CD14-positive monocyte (primary cell): Measurements from ENCODE around the gene PBOV1. TPM values are rescaled to one million over a fixed set of nuclear protein-coding genes. Genes with fewer than 3 reads are reported as not detected.

Experiments used
- DNase-seq, 3 donors: peaks; one replicate each; pipeline ENCODE4 v3.0.0-alpha.2; 2011 to 2022
- H2AFZ ChIP-seq: 2 replicates; pipeline ENCODE4 v1.6.0; 2012; ENCODE audit warnings: mild to moderate bottlenecking, low read depth, low read length, inconsistent platforms; ENCODE audit not compliant: insufficient read depth, poor library complexity, severe bottlenecking
- H3K27ac ChIP-seq, 2 donors: 1 replicate in 1 of 2; 2 replicates in 1 of 2; pipeline ENCODE4 v1.5.1; 2012 to 2013; ENCODE audit warnings: low read length in 2 of 2, control low read depth in 1 of 2, inconsistent platforms in 1 of 2, low read depth in 1 of 2, mild to moderate bottlenecking in 1 of 2
- H3K27me3 ChIP-seq, 2 donors: one replicate each; pipeline versions ENCODE4 v1.6.0 to v1.6.1; 2011 to 2013; ENCODE audit warnings: low read length in 2 of 2; ENCODE audit not compliant: control insufficient read depth in 2 of 2, insufficient read depth in 2 of 2
- H3K36me3 ChIP-seq, 2 donors: replicated peaks in 1 of 2; 1 replicate in 1 of 2; 2 replicates in 1 of 2; pipeline versions ENCODE4 v1.5.1 to v1.6.1; 2012 to 2013; ENCODE audit warnings: low read length in 2 of 2, control low read depth in 1 of 2, inconsistent platforms in 1 of 2, mild to moderate bottlenecking in 1 of 2; ENCODE audit not compliant: insufficient read depth in 2 of 2, control insufficient read depth in 1 of 2
- H3K4me1 ChIP-seq, 2 donors: 1 replicate in 1 of 2; 2 replicates in 1 of 2; pipeline versions ENCODE4 v1.5.1 to v1.6.1; 2012 to 2013; ENCODE audit warnings: low read length in 2 of 2, control low read depth in 1 of 2, inconsistent platforms in 1 of 2, mild to moderate bottlenecking in 1 of 2, moderate library complexity in 1 of 2; ENCODE audit not compliant: insufficient read depth in 2 of 2, control insufficient read depth in 1 of 2
- H3K4me2 ChIP-seq: replicated peaks from 2 replicates; pipeline ENCODE3; 2012; ENCODE audit warnings: low read length, moderate library complexity, mild to moderate bottlenecking; ENCODE audit not compliant: poor library complexity, severe bottlenecking; ENCODE audit errors: extremely low read depth
- H3K4me3 ChIP-seq, 3 experiments: fragments of 200-600 bp in 1 of 3; sonication (generic) in 1 of 3; replicated peaks in 1 of 3; 1 replicate in 2 of 3; 2 replicates in 1 of 3; pipeline ENCODE4 v1.5.1; 2011 to 2013; ENCODE audit warnings: low read length in 3 of 3, mild to moderate bottlenecking in 3 of 3, control low read depth in 2 of 3, low read depth in 2 of 3, inconsistent platforms in 1 of 3, moderate library complexity in 1 of 3
- H3K79me2 ChIP-seq: 2 replicates; pipeline ENCODE4 v1.6.0; 2012; ENCODE audit warnings: mild to moderate bottlenecking, control low read depth, inconsistent platforms, low read length, moderate library complexity; ENCODE audit not compliant: insufficient read depth
- H3K9ac ChIP-seq: 2 replicates; pipeline ENCODE4 v1.6.0; 2017; ENCODE audit warnings: low read length, mild to moderate bottlenecking; ENCODE audit not compliant: insufficient read depth, poor library complexity, severe bottlenecking
- H3K9me3 ChIP-seq, 2 donors: replicated peaks in 1 of 2; 1 replicate in 1 of 2; 2 replicates in 1 of 2; pipeline versions ENCODE4 v1.5.1 to v1.6.1; 2012 to 2013; ENCODE audit warnings: low read length in 2 of 2, control low read depth in 1 of 2; ENCODE audit not compliant: control insufficient read depth in 1 of 2, insufficient read depth in 1 of 2
- H4K20me1 ChIP-seq: 2 replicates; pipeline ENCODE4 v1.6.0; 2012; ENCODE audit warnings: mild to moderate bottlenecking, low read length, control low read depth, moderate library complexity; ENCODE audit not compliant: insufficient read depth
- H3K27ac Mint-ChIP-seq, 7 donors: one replicate each; pipeline ENCODE4 v1.8.0; 2020; ENCODE audit warnings: mild to moderate bottlenecking in 7 of 7, mixed read lengths in 7 of 7, moderate library complexity in 6 of 7, inconsistent platforms in 2 of 7
- H3K27me3 Mint-ChIP-seq, 3 donors: one replicate each; pipeline ENCODE4 v1.8.0; 2021 to 2022; ENCODE audit warnings: low read depth in 3 of 3, mild to moderate bottlenecking in 3 of 3, mixed read lengths in 3 of 3, moderate library complexity in 3 of 3, inconsistent platforms in 1 of 3
- H3K36me3 Mint-ChIP-seq, 2 donors: one replicate each; pipeline ENCODE4 v1.8.0; 2020; ENCODE audit warnings: mixed read lengths in 2 of 2, inconsistent platforms in 1 of 2, mild to moderate bottlenecking in 1 of 2
- H3K4me1 Mint-ChIP-seq: one replicate; pipeline ENCODE4 v1.8.0; 2020; ENCODE audit warnings: mild to moderate bottlenecking, mixed read lengths
- H3K4me3 Mint-ChIP-seq, 2 donors: one replicate each; pipeline ENCODE4 v1.8.0; 2020; ENCODE audit warnings: mild to moderate bottlenecking in 2 of 2, mixed read lengths in 2 of 2, moderate library complexity in 1 of 2
- H3K9me3 Mint-ChIP-seq, 7 donors: one replicate each; pipeline ENCODE4 v1.8.0; 2020 to 2022; ENCODE audit warnings: mixed read lengths in 7 of 7, mild to moderate bottlenecking in 6 of 7, moderate library complexity in 6 of 7, inconsistent platforms in 2 of 7
- WGBS: methylation state at CpG from one replicate; pipeline ENCODE4 v1.1.5; 2013; ENCODE audit warnings: missing lambda C conversion rate; ENCODE audit not compliant: insufficient coverage; 5-methylcytosine and 5-hydroxymethylcytosine counted together
- intact Hi-C, 2 donors: fragments of 100-400 bp; cut with micrococcal nuclease; formaldehyde crosslinking; loops; one replicate each; pipeline versions ENCODE4 v1.15.0 to v1.15.1; 2023
- polyA plus RNA-seq, 3 donors: library from polyadenylated mRNA; depleted of rRNA in 1 of 3; unstranded in 2 of 3; stranded (reverse) in 1 of 3; fragments of 300-500 nt in 2 of 3; fragments of >200 nt in 1 of 3; fragmentation: Illumina TruSeq in 2 of 3; gene quantifications; 1 replicate in 2 of 3; 2 replicates in 1 of 3; pipeline ENCODE4 v1.2.3, GENCODE V29; 2012 to 2021
- TF ChIP-seq, protein P1 (sequence below): fragments of 200-600 bp; IDR thresholded peaks from one replicate; pipeline ENCODE4 v1.8.0; 2022; ENCODE audit warnings: antibody characterized with exemption, mild to moderate bottlenecking

The PBOV1 gene
- polyA plus RNA-seq, 3 donors = not detected

DNA sequence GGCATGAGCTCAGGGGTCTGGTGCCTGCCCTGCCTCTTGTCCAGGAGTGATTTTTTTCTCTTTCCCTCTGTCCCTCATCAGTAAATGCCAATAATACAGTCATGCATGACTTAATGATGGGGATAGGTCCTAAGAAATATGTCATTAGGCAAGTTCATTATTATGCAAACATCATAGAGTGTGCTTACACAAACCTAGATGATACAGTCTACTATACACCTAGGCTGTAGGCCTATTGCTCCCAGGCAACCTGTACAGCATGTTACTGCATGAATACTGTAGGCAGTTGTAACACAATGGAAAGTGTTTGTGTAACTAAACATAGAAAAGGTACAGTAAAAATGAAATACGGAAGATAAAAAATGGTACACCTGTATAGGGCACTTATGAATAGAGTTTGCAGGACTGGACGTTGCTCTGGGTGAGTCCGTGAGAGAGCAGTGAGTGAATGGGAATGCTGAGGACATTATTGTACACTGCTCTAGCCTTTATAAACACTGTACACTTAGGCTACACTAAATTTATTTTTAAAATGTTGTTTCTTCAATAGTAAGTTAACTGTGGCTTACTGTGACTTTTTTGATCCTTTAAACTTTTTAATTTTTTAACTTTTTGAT, 22.1 kb downstream of the PBOV1 start:
- Histone ChIP-seq H2AFZ (no peak overlapping the region), H3K27ac (no peak overlapping the region), H3K79me2 (no peaks in the 10 kb centered on the region), H3K4me1 (no peaks in the 10 kb centered on the region), H3K9ac (no peak overlapping the region), H3K36me3 (no peaks in the 10 kb centered on the region), H3K9me3 (no peaks in the 10 kb centered on the region), H3K4me2 (no peak overlapping the region), H3K4me3 (no peak overlapping the region), H3K27me3 (no peaks in the 10 kb centered on the region), H4K20me1 (no peaks in the 10 kb centered on the region)
- Mint-ChIP-seq H3K9me3 (peaks cover 0 to 10% (median 4%) of the 10 kb centered on the region in 7 donors), H3K27me3 (peaks cover 2 to 5% (median 3%) of the 10 kb centered on the region in 3 donors), H3K4me1 (no peaks in the 10 kb centered on the region), H3K4me3 (no peak overlapping the region), H3K27ac (no peak overlapping the region), H3K36me3 (no peaks in the 10 kb centered on the region)
- intact Hi-C loops = no loop called here
- TF ChIP-seq, protein P1, sequence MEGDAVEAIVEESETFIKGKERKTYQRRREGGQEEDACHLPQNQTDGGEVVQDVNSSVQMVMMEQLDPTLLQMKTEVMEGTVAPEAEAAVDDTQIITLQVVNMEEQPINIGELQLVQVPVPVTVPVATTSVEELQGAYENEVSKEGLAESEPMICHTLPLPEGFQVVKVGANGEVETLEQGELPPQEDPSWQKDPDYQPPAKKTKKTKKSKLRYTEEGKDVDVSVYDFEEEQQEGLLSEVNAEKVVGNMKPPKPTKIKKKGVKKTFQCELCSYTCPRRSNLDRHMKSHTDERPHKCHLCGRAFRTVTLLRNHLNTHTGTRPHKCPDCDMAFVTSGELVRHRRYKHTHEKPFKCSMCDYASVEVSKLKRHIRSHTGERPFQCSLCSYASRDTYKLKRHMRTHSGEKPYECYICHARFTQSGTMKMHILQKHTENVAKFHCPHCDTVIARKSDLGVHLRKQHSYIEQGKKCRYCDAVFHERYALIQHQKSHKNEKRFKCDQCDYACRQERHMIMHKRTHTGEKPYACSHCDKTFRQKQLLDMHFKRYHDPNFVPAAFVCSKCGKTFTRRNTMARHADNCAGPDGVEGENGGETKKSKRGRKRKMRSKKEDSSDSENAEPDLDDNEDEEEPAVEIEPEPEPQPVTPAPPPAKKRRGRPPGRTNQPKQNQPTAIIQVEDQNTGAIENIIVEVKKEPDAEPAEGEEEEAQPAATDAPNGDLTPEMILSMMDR = no peak
- WGBS = 100% methylated on average over 1 of the region's 3 CpGs
- no peak for DNase-seq

DNA sequence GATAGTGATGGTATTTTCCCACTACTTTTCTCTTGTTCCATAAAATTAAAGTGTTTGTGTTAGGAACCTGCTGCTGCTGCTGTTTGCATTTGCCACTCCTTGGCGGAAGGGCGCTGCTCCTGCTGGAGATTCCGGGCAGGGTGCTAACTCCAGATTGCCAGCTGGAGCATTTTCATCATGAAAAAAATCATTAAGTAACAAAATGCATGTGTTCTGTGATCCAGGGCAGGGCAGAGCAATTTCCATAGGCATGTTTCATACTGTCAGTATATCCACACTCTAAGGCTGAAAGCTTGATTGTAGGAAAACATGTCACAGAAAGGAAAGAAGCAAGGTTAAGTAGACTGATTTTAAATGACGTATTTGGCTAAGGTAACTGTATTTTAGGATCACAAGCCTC, 24.0 kb downstream of the PBOV1 start:
- H4K20me1 ChIP-seq = no peaks in the 10 kb centered on the region
- H3K4me1 Mint-ChIP-seq = no peaks in the 10 kb centered on the region
- no peaks in the 10 kb centered on the region for H3K9me3 ChIP-seq
- TF ChIP-seq, protein P1 = no peak
- no peak overlapping the region for H3K27ac ChIP-seq
- no peaks in the 10 kb centered on the region for H3K4me1 ChIP-seq
- no peaks in the 10 kb centered on the region for H3K27me3 ChIP-seq
- no peak overlapping the region for H3K9ac ChIP-seq
- H3K4me3 ChIP-seq = no peak overlapping the region
- peaks cover 0 to 7% (median 0%) of the 10 kb centered on the region in 7 donors for H3K9me3 Mint-ChIP-seq
- intact Hi-C loops = no loop called here
- H3K4me3 Mint-ChIP-seq = no peak overlapping the region
- H3K4me2 ChIP-seq = no peak overlapping the region
- no peaks in the 10 kb centered on the region for H3K36me3 Mint-ChIP-seq
- no peak for DNase-seq
- no peak overlapping the region for H2AFZ ChIP-seq
- peaks cover 3 to 7% (median 6%) of the 10 kb centered on the region in 3 donors for H3K27me3 Mint-ChIP-seq
- H3K79me2 ChIP-seq = no peaks in the 10 kb centered on the region
- H3K27ac Mint-ChIP-seq = no peak overlapping the region
- no peaks in the 10 kb centered on the region for H3K36me3 ChIP-seq
- WGBS = 100% methylated on average over 2 of the region's 4 CpGs
